Transverse colon (tissue), 4 donors: ENCODE measurements around the gene GAS7. TPM values are rescaled to one million over a fixed set of nuclear protein-coding genes. Genes with fewer than 3 reads are reported as not detected.

Source experiments
- DNase-seq: peaks from one replicate; pipeline ENCODE4 v3.0.0-alpha.2; 2019
- H3K27ac ChIP-seq, 4 donors: fragments of 200-600 bp; sonication (generic); 2 replicates each; pipeline ENCODE4 v1.5.1; 2016 to 2018; ENCODE audit warnings: inconsistent platforms in 4 of 4
- H3K27me3 ChIP-seq: fragments of 200-600 bp; sonication (generic); 2 replicates; pipeline ENCODE4 v1.5.1; 2017; ENCODE audit warnings: inconsistent platforms
- H3K36me3 ChIP-seq, 4 donors: fragments of 200-600 bp; sonication (generic); 2 replicates each; pipeline ENCODE4 v1.5.1; 2017 to 2019; ENCODE audit warnings: inconsistent platforms in 4 of 4
- H3K4me1 ChIP-seq, 4 donors: fragments of 200-600 bp; sonication (generic); 2 replicates each; pipeline ENCODE4 v1.5.1; 2017 to 2020; ENCODE audit warnings: inconsistent platforms in 4 of 4
- H3K4me3 ChIP-seq, 4 donors: fragments of 200-600 bp; sonication (generic); 1 replicate in 1 of 4; 2 replicates in 3 of 4; pipeline versions ENCODE4 v1.5.1 to v1.6.1; 2017 to 2019; ENCODE audit warnings: inconsistent platforms in 4 of 4
- H3K9me3 ChIP-seq, 2 donors: fragments of 200-600 bp; sonication (generic); 2 replicates each; pipeline ENCODE4 v1.5.1; 2017 to 2019; ENCODE audit warnings: inconsistent platforms in 2 of 2
- CTCF ChIP-seq, 5 experiments: fragments of 200-600 bp in 3 of 5; fragments of 450-650 bp in 2 of 5; sonication (generic) in 3 of 5; IDR thresholded peaks; 1 replicate in 2 of 5; 2 replicates in 3 of 5; pipeline ENCODE4 v1.5.1; 2016 to 2017; ENCODE audit warnings: antibody characterized with exemption in 5 of 5, inconsistent platforms in 3 of 5, mild to moderate bottlenecking in 2 of 5, moderate library complexity in 1 of 5
- EP300 ChIP-seq: sonication (generic); formaldehyde crosslinking; IDR thresholded peaks from one replicate; pipeline ENCODE4 v1.6.1; 2017; ENCODE audit warnings: antibody characterized with exemption, low read depth
- POLR2A ChIP-seq: fragments of 450-650 bp; IDR thresholded peaks from one replicate; pipeline ENCODE4 v1.6.1; 2016; ENCODE audit warnings: antibody characterized with exemption, mild to moderate bottlenecking, moderate library complexity
- POLR2AphosphoS5 ChIP-seq, 3 donors: sonication (generic); formaldehyde crosslinking; IDR thresholded peaks; one replicate each; pipeline ENCODE4 v1.6.1; 2016; ENCODE audit warnings: antibody characterized with exemption in 3 of 3
- WGBS, 2 donors: methylation state at CpG; one replicate each; pipeline ENCODE4 v1.1.5; 2018; ENCODE audit warnings: low coverage in 1 of 2; 5-methylcytosine and 5-hydroxymethylcytosine counted together
- in situ Hi-C, 4 donors: fragments of 200-750 bp; cut with MboI; loops; one replicate each; pipeline versions ENCODE4 v1.15.0 to v1.15.1; 2017; ENCODE audit warnings: low sequenced_read_pairs in 3 of 4, low pct_ligation_motif_present in 1 of 4, low pct_unique_long_range_greater_than_20kb in 1 of 4
- intact Hi-C: fragments of 100-400 bp; cut with DNase I; formaldehyde crosslinking; loops from one replicate; pipeline ENCODE4 v1.15.1; 2023; ENCODE audit warnings: low total_unique reads
- total RNA-seq, 4 donors: library from RNA; depleted of rRNA; stranded (reverse); fragments of >200 nt; gene quantifications; one replicate each; pipeline ENCODE4 v1.1.0, GENCODE V29; 2016

GAS7 gene
- total RNA-seq, 4 donors from 2014 or later: 9.2 to 59.1 (median 15.2) TPM

GRCh38 chr17:9937241-9937761, 261.1 kb downstream of the GAS7 start:
- H3K4me3 ChIP-seq: no peak overlapping the region
- peaks cover 0 to 4% (median 2%) of the 10 kb centered on the region in 4 donors for H3K4me1 ChIP-seq
- peaks cover 0 to 5% (median 0%) of the 10 kb centered on the region in 4 donors for H3K36me3 ChIP-seq
- in situ Hi-C loops: no loop called here
- TF ChIP-seq POLR2A (no peak), POLR2AphosphoS5 (IDR thresholded peaks at IDR 0.05) (no peak), EP300 (no peak), CTCF (IDR thresholded peaks at IDR 0.05) (no peak)
- intact Hi-C loops: no loop called here
- WGBS, 2 donors: 80% methylated on average over 13 of the region's 13 CpGs; no CpG with 5 or more reads in 1 of the 2 donors
- no peaks in the 10 kb centered on the region for H3K9me3 ChIP-seq
- no peaks in the 10 kb centered on the region for H3K27me3 ChIP-seq
- DNase-seq: peak; percentile 16
- no peak overlapping the region for H3K27ac ChIP-seq

- DNase-seq: no peak
- H3K4me1 ChIP-seq: peaks cover 0 to 4% (median 2%) of the 10 kb centered on the region in 4 donors
- H3K36me3 ChIP-seq: peaks cover 0 to 5% (median 0%) of the 10 kb centered on the region in 4 donors
- no peaks in the 10 kb centered on the region for H3K9me3 ChIP-seq
- in situ Hi-C loops (no loop called here), intact Hi-C loops (no loop called here)
- no peak overlapping the region for H3K4me3 ChIP-seq
- WGBS, 2 donors: 81% methylated on average over 3 of the region's 3 CpGs; no CpG with 5 or more reads in 1 of the 2 donors
- peak overlapping the region in 1 of 4 donors; percentile 36 for H3K27ac ChIP-seq
- TF ChIP-seq EP300: no peak
- TF ChIP-seq CTCF (IDR thresholded peaks at IDR 0.05): no peak
- TF ChIP-seq POLR2A: no peak
- no peak for TF ChIP-seq POLR2AphosphoS5 (IDR thresholded peaks at IDR 0.05)
- H3K27me3 ChIP-seq: no peaks in the 10 kb centered on the region
Observed at GRCh38 chr17:9936095-9936494, 262.3 kb downstream of the GAS7 start.

GRCh38 chr17:9935408-9935807, 263.0 kb downstream of the GAS7 start:
- Histone ChIP-seq H3K4me1 (peaks cover 0 to 4% (median 2%) of the 10 kb centered on the region in 4 donors), H3K27me3 (no peaks in the 10 kb centered on the region), H3K9me3 (no peaks in the 10 kb centered on the region), H3K27ac (peak overlapping the region in 1 of 4 donors; percentile 36), H3K36me3 (peaks cover 0 to 5% (median 0%) of the 10 kb centered on the region in 4 donors), H3K4me3 (no peak overlapping the region)
- no peak for TF ChIP-seq EP300
- no peak for TF ChIP-seq POLR2A
- TF ChIP-seq CTCF (IDR thresholded peaks at IDR 0.05): no peak
- TF ChIP-seq POLR2AphosphoS5 (IDR thresholded peaks at IDR 0.05): no peak
- whole genome bisulfite sequencing, 2 donors: 83% methylated on average over 6 of the region's 6 CpGs; no CpG with 5 or more reads in 1 of the 2 donors
- intact Hi-C loops: no loop called here
- DNase-seq: no peak
- in situ Hi-C loops: no loop called here

- TF ChIP-seq EP300 (no peak), POLR2AphosphoS5 (IDR thresholded peaks at IDR 0.05) (no peak), POLR2A (no peak), CTCF (IDR thresholded peaks at IDR 0.05) (no peak)
- 93 to 100% methylated on average over 2 to 7 of the region's 7 CpGs for WGBS, 2 donors
- in situ Hi-C loops (no loop called here), intact Hi-C loops (no loop called here)
- no peaks in the 10 kb centered on the region for H3K27me3 ChIP-seq
- H3K36me3 ChIP-seq: peaks cover 0 to 5% (median 0%) of the 10 kb centered on the region in 4 donors
- H3K9me3 ChIP-seq: no peaks in the 10 kb centered on the region
- no peak overlapping the region for H3K4me3 ChIP-seq
- no peak overlapping the region for H3K27ac ChIP-seq
- H3K4me1 ChIP-seq: peaks cover 0 to 4% (median 2%) of the 10 kb centered on the region in 4 donors
- DNase-seq: no peak
Observed at GRCh38 chr17:9934331-9934730, 264.1 kb downstream of the GAS7 start.
